HG03159 (cell line): ENCODE data around the gene SMG9.

Experiments used
- ATAC-seq: cut with Tn5 transposase; IDR thresholded peaks from one replicate; pipeline ENCODE4 v1.9.1; 2021; ENCODE audit warnings: mild to moderate bottlenecking, moderate library complexity; ENCODE audit not compliant: unreplicated experiment

The SMG9 gene

DNA sequence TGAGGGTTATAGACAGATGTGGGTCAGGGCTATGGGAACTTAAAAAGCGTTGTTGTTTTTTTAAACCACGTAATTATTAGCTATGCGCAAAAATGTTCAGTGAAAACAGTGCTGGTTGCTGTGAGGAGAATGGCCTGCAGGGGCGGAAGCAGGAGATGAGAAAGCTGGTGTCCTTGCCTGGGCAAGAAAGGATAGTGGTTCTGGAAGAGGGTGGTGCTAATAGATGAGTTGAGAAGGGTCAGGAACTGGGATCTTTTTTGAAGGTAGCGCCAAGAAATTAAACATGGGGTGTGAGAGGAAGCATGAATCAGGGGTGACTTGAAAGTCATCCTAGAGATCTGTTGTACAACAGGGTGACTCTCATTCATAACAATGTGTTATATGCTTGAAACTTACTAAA lies 4.8 kb upstream of the SMG9 start:
- ATAC-seq = no peak

DNA sequence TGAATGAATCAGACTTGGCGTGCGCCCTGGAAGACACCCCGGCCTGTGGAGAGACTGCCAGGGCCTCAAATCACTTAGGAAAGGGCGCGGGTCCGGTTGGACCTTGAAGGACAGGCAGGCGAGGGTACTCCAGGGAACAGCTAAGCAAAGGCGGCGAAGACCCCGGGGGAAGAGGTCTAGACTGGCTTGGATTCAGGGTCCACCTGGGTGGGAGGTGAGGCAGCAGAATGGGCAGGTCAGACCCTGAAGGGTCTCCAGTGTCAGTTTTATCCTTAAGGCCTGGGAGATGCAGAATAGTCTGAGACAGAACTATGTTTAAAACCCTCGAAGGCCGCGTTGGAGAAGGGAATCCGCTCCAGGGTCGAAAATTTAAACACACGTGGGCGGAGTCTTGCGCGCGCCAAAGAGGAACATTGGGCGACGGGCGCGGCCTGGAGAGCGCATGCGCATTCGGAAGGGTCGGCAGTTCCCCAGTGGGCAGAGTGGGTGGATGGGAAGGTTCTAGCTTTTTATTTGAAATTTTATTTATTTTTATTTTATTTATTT lies 567 bp upstream of the SMG9 start:
- peak; percentile 13 for ATAC-seq

DNA sequence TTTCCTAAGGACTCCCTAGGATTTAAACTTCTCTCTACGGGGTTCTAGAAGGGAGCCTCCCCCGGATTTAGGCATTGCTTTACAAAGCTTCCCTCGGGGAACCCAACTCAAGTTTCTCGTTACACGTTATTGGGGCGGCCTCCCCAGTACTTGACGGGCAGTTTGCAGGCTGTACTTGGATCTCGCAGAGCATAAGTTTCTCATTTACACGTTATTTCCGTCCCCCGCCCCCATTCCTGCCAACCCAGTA lies 584 bp downstream of the SMG9 start:
- ATAC-seq = no peak

DNA sequence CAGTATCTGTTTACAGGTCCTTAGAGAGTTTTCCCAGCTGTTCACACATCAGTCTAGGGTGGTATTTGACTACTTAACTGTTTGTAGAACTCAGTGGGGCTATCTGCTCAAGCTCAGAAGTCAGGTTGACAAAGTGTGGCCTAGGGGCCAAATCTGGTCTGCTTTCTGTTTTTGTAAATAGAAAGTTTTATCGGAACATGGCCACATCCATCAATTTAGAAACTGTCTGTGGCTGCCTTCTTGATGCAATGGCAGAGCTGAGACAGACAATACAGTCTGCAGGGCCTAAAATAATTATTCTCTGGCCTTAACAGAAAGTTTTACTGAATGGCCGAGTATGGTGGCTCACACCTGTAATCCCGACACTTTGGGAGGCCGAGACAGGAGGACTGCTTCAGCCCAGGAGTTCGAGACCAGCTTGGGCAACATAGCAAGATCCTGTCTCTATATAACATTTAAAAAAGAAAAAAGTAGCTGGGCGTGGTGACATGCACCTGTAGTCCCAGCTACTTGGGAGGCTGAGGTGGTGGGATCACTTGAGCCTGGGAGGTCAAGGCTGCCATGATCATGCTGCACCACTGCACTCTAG lies 2.4 kb downstream of the SMG9 start:
- no peak for ATAC-seq

DNA sequence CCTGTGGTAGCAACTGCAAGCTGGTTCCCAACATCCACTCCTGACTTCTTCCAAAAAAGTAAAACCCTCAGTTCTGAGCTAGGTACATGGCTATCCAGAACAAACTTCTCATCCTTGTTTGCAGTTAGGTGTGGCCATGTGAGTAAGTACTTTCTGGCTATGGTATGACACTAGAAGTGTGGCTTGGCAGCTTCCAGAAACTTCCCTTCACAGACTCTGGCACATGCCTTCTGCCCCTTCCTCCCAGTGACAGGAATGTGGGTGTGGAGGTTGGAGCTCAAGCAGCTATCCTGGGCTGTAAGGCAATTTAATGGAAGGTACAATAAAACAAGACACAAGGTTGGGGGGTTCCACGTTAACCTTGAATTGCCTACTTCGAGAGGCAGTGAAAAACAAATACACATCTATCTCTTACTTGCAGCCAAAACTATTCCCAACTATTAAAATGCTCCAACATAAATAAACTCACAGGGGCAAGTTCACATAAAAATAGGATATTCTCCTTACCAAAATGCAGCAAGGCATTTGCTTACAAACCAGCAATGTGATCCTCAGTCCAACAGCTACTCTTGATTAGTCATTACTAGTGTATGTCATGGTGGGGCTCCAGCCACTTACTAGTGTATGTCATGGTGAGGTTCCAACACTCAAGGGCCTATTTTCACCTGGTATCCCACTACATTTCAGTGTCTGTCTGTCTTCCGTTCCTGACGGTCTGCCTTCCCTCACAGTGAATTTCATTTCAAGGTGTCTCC lies 3.1 kb downstream of the SMG9 start:
- no peak for ATAC-seq

DNA sequence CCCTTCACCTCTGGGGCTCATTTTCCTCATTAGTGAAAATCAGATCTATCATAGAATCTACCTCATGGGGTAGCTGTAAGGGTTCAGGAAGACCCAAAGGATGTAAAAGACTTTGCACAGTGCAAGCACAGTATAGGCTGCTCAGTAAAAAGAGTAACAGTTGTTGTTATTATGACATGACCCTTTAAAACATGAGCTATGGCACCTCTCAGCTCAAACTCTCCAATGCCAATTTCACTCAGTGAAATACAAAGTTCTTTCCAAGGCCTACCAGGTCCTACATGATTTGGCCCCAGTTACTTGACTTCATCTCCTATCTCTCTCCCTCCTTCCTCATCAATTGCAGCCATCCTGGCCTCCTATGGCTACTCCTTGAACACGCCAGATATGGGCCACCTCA lies 4.9 kb downstream of the SMG9 start:
- no peak for ATAC-seq

DNA sequence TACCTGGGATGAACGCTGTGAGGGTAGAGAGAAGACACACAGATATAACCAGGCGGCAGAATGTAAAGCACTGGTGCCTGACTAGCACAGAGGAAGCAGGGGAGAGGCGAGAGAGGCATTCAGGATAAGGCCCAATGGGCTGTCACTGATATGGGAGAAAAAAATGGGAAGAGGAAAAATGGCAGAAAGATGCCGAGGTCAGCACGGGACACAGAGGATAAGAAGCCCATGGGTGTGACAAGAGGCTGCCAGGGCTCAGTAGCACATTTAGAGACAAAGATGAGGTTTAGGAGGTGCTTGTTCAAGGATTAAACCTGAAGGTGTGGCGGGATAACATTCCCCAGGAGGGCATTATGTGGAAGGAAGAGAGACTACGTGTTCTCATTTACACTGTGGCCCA lies 5.6 kb downstream of the SMG9 start:
- ATAC-seq = no peak

DNA sequence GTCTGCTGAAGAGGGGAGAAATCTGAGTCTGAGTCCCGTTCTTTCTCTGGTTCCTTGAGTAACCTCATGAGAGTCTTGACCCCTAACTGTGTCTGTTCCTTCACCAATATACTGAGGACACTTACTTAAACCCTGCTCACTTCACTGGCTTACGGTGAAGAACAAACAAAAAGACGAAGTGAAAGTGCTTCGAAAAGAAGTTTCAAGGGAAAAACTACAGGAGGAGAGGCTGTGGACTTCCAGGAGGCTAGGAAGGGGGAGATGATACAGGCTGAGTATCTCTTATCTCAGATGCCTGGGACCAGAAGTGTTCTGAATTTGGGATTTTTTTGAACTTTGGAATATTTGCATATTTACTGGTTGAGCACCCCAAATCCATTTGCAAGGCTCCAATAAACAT lies 6.1 kb downstream of the SMG9 start:
- ATAC-seq = no peak

DNA sequence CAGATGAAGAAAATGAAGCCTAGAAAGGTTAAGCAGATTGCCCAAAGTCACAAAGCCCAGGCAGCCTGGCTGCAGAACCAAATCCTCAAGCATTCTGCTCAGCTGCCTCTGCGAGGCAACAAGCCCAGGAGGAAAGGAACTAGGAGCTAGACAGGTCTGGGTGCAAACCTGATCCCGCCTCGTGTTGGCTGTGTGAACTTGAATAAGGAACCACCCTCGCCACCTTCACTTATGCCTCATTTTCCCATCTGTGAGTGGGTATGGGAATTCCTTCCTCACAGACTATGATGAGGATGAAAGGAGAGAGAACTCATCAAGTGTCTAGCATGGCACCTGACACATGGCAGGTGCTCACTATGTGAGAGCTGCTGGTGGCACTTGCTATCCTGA lies 6.6 kb downstream of the SMG9 start:
- no peak for ATAC-seq

DNA sequence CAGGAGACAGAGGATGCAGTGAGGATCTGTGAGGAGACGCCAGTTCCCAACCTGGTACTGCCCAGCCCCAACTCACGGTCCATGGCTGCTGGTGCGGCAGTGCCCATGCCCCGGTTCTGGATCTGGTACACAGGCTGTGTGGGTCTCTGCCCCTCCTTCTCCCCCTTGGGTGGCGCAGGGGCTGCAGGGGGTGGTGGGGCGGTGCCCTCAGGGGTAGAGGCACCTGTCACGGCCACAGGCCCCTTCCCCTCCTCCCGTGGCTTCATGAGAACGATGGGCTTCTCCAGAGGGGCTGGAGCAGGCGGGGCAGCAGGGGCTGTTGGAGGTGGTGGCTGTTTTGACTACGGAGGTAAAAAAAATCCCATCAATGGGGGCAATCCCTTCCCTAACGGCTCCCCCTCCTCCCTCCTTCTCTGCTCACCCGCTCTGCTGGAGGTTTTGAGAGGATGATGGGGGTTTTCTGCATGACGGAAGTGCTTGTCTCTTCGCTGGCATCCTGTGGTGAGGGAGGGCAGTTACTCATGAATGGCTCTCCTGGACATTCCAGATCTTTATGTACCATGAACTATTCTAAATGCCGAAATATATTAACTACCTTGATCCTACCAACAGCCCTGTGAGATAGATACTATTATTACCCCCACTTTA lies 7.1 kb downstream of the SMG9 start:
- no peak for ATAC-seq

DNA sequence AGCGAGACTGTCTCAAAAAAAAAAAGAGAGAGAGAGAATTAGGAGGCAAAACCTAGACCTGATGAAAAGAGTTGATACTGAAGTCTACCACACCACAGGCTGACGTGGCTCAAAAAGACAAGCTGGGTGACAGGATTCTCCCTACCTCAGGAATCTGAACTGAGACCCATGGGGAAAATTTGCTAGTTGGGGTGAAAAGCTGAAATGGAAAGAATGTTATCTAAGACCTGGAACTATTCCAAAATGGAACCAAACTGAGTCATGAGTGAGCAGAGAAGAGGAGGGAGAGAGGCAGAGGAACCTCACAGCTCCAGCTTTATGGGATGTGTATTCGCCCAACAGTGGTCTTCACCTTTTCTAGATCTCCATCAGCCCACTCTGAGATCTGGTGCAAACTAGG lies 11.7 kb downstream of the SMG9 start:
- ATAC-seq = no peak

DNA sequence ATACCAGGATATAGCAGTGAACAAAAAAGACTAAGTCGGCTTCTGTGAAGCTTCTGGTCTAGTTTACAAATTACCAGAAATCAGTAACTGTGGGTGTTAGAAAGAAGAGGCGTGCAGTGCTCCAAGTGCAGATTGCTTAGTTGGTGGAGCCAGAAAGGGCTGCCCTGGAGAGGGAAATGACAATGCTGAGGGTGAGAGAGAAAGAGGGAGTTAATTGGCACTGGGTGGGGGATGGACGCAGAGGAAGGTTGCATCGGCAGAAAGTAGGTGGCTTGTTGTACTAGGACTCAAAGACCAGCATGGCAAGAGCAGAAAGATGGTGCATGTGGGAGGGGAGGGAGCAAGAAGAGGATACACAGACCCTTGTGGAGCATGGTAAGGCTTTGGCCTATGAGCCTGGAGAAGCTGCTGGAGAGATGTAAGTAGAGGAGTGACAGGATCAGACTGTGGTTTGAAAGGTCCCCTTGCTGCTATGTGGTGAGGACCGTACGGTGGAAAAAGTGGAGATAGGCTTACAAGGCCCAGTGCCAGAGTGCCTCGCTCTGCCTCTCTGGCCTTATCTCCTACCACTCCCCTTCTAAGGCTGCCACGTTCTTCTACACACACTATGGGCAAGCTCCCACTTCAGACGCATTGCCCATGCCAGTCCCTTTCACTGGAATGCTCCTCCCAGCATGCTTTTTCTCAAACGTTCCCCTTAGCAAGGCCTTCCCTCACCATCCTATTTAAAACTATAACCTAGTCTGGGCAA lies 13.5 kb downstream of the SMG9 start:
- ATAC-seq = no peak

DNA sequence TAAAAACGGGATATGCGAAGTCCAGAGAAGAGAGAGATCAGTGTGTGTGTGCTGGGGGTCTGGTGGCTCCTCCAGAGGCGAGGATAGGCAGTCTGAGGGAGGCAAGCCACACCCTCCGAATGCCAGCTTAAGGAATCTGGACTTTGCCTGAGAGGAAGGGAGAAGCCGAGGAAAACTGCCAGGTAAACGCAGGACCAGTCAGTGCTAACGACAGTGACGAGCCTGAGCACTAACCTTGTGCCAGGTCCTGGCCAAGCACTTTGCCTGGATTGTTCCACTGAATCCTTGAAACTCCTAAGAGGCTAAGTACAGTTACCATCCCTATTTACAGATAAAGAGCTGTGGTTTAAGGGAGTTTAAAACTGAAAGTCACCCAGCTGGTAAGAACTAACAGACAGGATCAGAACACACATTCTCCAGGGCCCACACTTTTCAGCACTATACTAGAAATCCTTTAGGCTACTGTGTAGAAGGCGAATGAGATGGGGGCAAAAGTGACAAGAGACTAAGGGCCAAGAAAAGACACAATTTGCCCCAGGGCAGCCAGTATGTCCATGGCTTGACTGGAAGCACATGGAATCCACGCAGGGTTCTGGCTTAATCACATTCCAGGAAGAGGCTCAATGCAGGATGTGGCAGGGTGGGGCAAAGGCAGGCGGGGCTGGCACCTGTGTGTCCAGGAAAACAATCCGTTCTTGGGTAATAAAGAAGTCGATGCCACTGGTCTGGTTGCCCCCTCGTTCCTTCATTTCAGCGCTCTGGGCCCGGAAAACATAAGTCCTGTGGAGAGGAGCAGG lies 15.1 kb downstream of the SMG9 start:
- no peak for ATAC-seq

DNA sequence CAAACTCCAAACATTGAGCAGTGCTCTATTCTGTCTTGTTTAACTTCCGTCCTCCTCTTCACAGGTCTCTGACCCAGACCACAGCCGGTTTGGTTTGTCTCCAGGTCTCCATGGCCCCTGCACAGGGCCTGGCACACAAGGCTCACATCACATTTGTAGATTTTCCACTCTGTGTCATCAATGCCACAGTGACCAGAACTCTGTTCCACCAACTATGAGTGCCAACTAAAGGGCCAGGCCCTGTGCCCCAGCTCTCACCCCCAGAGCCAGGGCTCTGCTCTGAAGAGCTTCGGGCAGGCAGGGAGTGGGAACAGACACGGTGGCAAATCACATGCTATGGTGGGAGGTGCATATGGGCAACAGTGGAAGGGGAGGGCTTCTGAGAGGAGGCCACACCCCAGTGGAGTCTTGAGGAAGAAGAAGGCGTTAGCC lies 16.0 kb downstream of the SMG9 start:
- no peak for ATAC-seq

DNA sequence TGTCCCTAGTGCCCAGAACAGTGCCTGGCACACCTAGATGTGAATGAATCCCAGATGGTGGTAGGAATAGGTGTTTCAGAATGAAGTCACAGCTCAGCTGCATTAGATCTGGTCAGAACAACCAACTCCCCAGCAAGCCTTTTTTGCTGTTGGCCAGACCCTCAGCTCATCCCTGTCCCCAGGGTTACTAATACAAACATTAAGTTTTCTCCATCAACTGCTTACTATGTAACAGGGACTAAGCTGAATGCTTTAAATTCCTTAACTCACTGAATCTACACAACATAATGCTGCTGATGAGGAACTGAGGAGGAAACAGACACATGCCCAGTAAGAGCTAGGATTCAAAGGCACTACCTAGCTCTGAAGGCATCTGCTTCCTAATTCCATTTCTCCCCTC lies 18.8 kb downstream of the SMG9 start:
- no peak for ATAC-seq

DNA sequence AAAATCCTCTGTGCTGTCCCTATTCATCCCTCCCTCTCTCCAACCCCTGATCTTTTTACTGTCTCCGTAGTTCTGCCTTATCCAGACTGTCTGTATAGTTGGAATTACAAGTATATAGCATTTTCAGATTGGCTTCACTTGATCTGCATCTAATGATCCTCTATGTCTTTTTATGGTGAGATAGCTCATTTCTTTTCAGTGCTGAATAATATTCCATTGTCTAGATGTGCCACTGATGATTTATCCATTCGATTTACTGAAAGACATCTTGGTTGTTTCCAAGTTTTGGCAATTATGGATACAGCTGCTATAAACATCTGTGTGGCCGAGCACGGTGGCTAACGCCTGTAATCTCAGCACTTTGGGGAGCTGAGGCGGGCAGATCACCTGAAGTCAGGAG lies 19.7 kb downstream of the SMG9 start:
- ATAC-seq = no peak

DNA sequence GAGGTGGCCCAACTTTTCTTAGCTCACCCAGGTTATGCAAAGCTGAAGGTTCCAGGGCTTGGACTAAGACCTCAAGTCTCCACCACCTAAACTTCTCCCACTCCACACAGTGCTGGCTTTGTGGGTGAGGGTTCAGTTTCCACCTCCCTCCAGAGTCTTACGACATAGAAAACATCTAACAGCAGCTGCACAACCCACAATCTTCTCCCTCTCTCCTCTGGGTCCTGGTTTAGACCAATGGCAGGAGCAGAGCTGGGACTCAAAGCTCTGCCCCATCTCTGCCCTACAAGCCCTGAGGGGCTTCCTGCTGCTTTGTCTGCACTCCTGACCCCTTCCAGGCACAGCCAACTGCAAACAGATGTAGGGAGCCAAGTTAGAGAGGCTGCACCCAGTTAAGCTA lies 22.9 kb downstream of the SMG9 start:
- no peak for ATAC-seq

DNA sequence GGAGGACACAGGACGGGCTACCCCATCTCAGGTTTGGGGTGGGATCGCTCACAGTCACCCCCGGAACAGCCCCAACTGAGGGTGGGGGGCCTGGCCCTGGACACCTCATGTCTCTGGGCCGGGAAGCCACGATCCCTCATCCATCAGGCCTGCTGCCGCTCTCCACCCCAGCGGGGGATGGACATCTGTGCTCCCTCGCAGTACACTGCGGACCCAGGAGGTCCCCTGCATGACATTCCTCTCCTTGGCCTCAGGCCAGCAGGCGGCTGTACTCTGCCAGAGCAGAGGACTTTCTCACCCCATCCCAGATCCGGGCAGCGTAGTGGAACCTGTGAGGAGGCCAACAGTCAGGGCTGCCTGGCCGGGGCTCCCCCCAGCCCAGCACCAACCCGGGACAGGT lies 23.4 kb downstream of the SMG9 start:
- ATAC-seq = no peak

DNA sequence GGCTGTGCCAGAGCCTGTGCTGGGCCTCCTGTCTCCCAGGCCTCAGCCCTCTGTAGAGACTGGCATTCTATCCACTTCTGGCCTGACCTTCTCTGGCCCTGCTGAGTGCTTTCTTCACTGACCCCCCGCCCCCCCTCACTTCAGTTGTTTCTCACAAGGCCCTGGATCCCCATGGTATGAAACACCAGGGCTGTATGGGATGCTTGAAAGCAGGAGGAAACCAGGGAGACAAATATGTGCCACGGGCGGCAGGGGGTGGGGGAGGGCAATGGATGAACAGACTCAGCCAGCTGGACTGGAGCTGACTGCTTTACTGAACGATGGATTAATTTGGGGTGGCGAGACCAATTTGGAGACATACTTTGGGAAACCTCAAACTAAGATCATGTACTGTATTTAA lies 24.8 kb downstream of the SMG9 start:
- no peak for ATAC-seq

DNA sequence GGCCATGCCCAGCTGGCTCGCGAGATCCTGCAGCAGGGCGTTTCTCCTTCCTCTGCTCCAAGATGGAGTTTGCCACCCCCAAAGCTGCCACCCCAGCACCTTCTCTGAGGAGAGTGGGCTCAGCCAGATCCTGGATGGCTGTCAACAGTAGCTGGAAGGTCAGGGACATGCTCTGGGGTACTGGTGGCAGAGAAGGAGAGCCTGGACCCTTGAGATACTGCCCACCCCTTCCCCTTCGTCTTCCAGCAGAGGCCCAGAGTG lies 27.2 kb downstream of the SMG9 start:
- ATAC-seq = no peak
